Left lung (tissue), 10 donors: ENCODE measurements around the gene CDH2. TPM values are rescaled to one million over a fixed set of nuclear protein-coding genes. Genes with fewer than 3 reads are reported as not detected.

Source experiments
- ATAC-seq: fragments of 200-7000 bp; cut with Tn5 transposase; one replicate; pipeline ENCODE4 v1.9.1; 2020; ENCODE audit warnings: moderate library complexity
- DNase-seq, 4 donors: peaks; one replicate each; pipeline ENCODE4 v3.0.0-alpha.2; 2013 to 2020
- H3K27ac ChIP-seq, 2 donors: fragments of 200-600 bp; sonication (generic) in 1 of 2; one replicate each; pipeline versions ENCODE4 v1.5.0 to v1.8.0; 2020 to 2021
- H3K27me3 ChIP-seq, 2 donors: fragments of 200-600 bp; sonication (generic) in 1 of 2; one replicate each; pipeline versions ENCODE4 v1.5.0 to v1.8.0; 2020 to 2021
- H3K36me3 ChIP-seq, 2 donors: fragments of 200-600 bp; sonication (generic) in 1 of 2; one replicate each; pipeline versions ENCODE4 v1.5.0 to v1.8.0; 2020 to 2021
- H3K4me1 ChIP-seq, 2 donors: fragments of 200-600 bp; one replicate each; pipeline ENCODE4 v1.8.0; 2021
- H3K4me3 ChIP-seq, 2 donors: fragments of 200-600 bp; sonication (generic) in 1 of 2; one replicate each; pipeline versions ENCODE4 v1.5.0 to v1.8.0; 2020 to 2021; ENCODE audit warnings: mild to moderate bottlenecking in 1 of 2
- H3K9me3 ChIP-seq, 2 donors: fragments of 200-600 bp; sonication (generic) in 1 of 2; one replicate each; pipeline versions ENCODE4 v1.5.0 to v1.8.0; 2020 to 2021
- CTCF ChIP-seq, 2 donors: fragments of 200-600 bp; sonication (generic) in 1 of 2; IDR thresholded peaks; one replicate each; pipeline versions ENCODE4 v1.5.0 to v1.8.0; 2021; ENCODE audit warnings: antibody characterized with exemption in 2 of 2
- intact Hi-C, 2 donors: fragments of 100-400 bp; cut with DNase I; formaldehyde crosslinking; loops; one replicate each; pipeline versions ENCODE4 v1.11.2 to v1.14.2; 2022
- polyA plus RNA-seq, 6 donors: library from polyadenylated mRNA; unstranded; fragments of 120-200 nt; gene quantifications; one replicate each; pipeline ENCODE4 v1.2.1, GENCODE V29; 2013; ENCODE audit not compliant: insufficient read length in 6 of 6
- total RNA-seq, 2 donors: library from RNA; stranded (reverse); fragmentation: NEBNext Ultra II Directional; extraction: Animal tissue kit (Norgen Biotek cat#: 25700); gene quantifications; one replicate each; pipeline ENCODE4 v1.2.1, GENCODE V29; 2021
- donor health status: DM: no; HTN: yes; CAD: no.
- donor health status: DM: no; HTN: no; CAD: no.

The CDH2 gene
- total and polyA plus RNA-seq, 8 donors = 1.6 to 15.0 (median 7.0) TPM

GRCh38 chr18:28095631-28096030 lies 81.3 kb downstream of the CDH2 start:
- intact Hi-C loops = no loop called here
- no peaks in the 10 kb centered on the region for H3K36me3 ChIP-seq
- no peak for TF ChIP-seq CTCF (IDR thresholded peaks at IDR 0.05)
- no peak overlapping the region for H3K4me3 ChIP-seq
- ATAC-seq (no peak), DNase-seq (no peak)
- no peaks in the 10 kb centered on the region for H3K27me3 ChIP-seq
- H3K4me1 ChIP-seq = no peaks in the 10 kb centered on the region
- no peaks in the 10 kb centered on the region for H3K9me3 ChIP-seq
- no peak overlapping the region for H3K27ac ChIP-seq

- intact Hi-C loops = no loop called here
- Histone ChIP-seq H3K27me3 (no peaks in the 10 kb centered on the region), H3K27ac (no peak overlapping the region), H3K9me3 (no peaks in the 10 kb centered on the region), H3K4me1 (no peaks in the 10 kb centered on the region), H3K4me3 (no peak overlapping the region), H3K36me3 (no peaks in the 10 kb centered on the region)
- ATAC-seq (no peak), DNase-seq (no peak)
- no peak for TF ChIP-seq CTCF (IDR thresholded peaks at IDR 0.05)
Measured at GRCh38 chr18:28095041-28095440, 81.9 kb downstream of the CDH2 start.

- ATAC-seq (no peak), DNase-seq (no peak)
- no peaks in the 10 kb centered on the region for H3K4me1 ChIP-seq
- no peak overlapping the region for H3K27ac ChIP-seq
- intact Hi-C loops = no loop called here
- TF ChIP-seq CTCF (IDR thresholded peaks at IDR 0.05) = no peak
- H3K4me3 ChIP-seq = no peak overlapping the region
- H3K36me3 ChIP-seq = no peaks in the 10 kb centered on the region
- H3K9me3 ChIP-seq = no peaks in the 10 kb centered on the region
- no peaks in the 10 kb centered on the region for H3K27me3 ChIP-seq
Measured at GRCh38 chr18:28091197-28091596, 85.7 kb downstream of the CDH2 start.

- no peaks in the 10 kb centered on the region for H3K36me3 ChIP-seq
- H3K27ac ChIP-seq = no peak overlapping the region
- intact Hi-C loops = no loop called here
- H3K9me3 ChIP-seq = no peaks in the 10 kb centered on the region
- no peaks in the 10 kb centered on the region for H3K4me1 ChIP-seq
- no peak for ATAC-seq
- no peak for TF ChIP-seq CTCF (IDR thresholded peaks at IDR 0.05)
- no peak for DNase-seq
- H3K27me3 ChIP-seq = no peaks in the 10 kb centered on the region
- no peak overlapping the region for H3K4me3 ChIP-seq
Measured at GRCh38 chr18:28088477-28088876, 88.5 kb downstream of the CDH2 start.

- Histone ChIP-seq H3K4me3 (no peak overlapping the region), H3K27me3 (no peaks in the 10 kb centered on the region), H3K36me3 (no peaks in the 10 kb centered on the region), H3K4me1 (no peaks in the 10 kb centered on the region), H3K9me3 (no peaks in the 10 kb centered on the region), H3K27ac (no peak overlapping the region)
- ATAC-seq = peak; percentile 17
- peak in 1 of 4 donors; percentile 52 for DNase-seq
- intact Hi-C loops = no loop called here
- no peak for TF ChIP-seq CTCF (IDR thresholded peaks at IDR 0.05)
Measured at GRCh38 chr18:28086670-28087552, 90.0 kb downstream of the CDH2 start.
